ENCODE measurements around the gene MGAM2.

- no peak for TF ChIP-seq POLR2A (IDR thresholded peaks at IDR 0.05)
- TF ChIP-seq, protein P1, sequence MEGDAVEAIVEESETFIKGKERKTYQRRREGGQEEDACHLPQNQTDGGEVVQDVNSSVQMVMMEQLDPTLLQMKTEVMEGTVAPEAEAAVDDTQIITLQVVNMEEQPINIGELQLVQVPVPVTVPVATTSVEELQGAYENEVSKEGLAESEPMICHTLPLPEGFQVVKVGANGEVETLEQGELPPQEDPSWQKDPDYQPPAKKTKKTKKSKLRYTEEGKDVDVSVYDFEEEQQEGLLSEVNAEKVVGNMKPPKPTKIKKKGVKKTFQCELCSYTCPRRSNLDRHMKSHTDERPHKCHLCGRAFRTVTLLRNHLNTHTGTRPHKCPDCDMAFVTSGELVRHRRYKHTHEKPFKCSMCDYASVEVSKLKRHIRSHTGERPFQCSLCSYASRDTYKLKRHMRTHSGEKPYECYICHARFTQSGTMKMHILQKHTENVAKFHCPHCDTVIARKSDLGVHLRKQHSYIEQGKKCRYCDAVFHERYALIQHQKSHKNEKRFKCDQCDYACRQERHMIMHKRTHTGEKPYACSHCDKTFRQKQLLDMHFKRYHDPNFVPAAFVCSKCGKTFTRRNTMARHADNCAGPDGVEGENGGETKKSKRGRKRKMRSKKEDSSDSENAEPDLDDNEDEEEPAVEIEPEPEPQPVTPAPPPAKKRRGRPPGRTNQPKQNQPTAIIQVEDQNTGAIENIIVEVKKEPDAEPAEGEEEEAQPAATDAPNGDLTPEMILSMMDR (IDR thresholded peaks at IDR 0.05), result no peak
Observed at GRCh38 chr7:142089035-142089434, 22.5 kb upstream of the MGAM2 start.

Measured in ovary (tissue), 3 donors.